ENCODE measurements around the gene CR2. TPM values are rescaled to one million over a fixed set of nuclear protein-coding genes. Genes with fewer than 3 reads are reported as not detected.

CR2 gene
- total RNA-seq, 1 experiment from 2014 or later = 1.8 TPM

DNA sequence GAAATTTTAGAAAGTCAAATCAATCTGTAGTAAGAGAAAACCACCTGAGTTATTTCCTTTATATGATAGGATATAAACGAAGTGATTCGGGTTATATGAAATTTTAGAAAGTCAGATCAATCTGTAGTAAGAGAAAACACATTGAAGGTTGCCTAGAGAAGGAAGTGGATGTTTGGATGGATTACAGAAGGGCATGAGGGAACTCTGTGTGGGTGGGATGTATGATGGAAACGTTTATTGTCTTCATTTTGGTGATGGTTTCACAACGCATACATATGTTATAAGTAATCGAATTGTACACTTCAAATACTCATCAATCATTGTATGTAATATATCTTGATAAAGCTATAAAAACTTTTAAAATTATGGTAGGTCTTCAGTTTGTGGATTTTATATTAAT, 46.9 kb downstream of the CR2 start:
- no peak overlapping the region for H3K56ac ChIP-seq (ENCODE audit: insufficient read length, low read depth, low read length)
- H3K27me3 ChIP-seq (ENCODE audit: insufficient read depth, low read length) = peaks cover 4% of the 10 kb centered on the region; the same call in 1 of the 2 replicates
- no peaks in the 10 kb centered on the region for H4K20me1 ChIP-seq (ENCODE audit: control insufficient read depth, insufficient read depth, insufficient read length)
- WGBS (ENCODE audit: extremely low coverage, insufficient read length, low lambda C conversion rate) = no CpG with 5 or more reads among the region's 5 CpGs
- no peak overlapping the region for H3K4ac ChIP-seq (ENCODE audit: low read depth, low read length)
- no peak overlapping the region for H3K4me3 Mint-ChIP-seq
- H3K9ac ChIP-seq (ENCODE audit: extremely low read depth, insufficient read length, low read length) = no peak overlapping the region
- H3K9me3 ChIP-seq (ENCODE audit: control insufficient read depth, low read depth, low read length) = no peaks in the 10 kb centered on the region
- H3K23me2 ChIP-seq (ENCODE audit: insufficient read length, low read depth, low read length, poor library complexity, severe bottlenecking) = peaks cover 4% of the 10 kb centered on the region
- no peak overlapping the region for H3K4me2 ChIP-seq (ENCODE audit: insufficient read depth, insufficient read length, low read length)
- no peak overlapping the region for H3K18ac ChIP-seq (ENCODE audit: insufficient read length, low read depth, low read length)
- no peak overlapping the region for H2BK120ac ChIP-seq (ENCODE audit: low read depth, low read length, poor library complexity, severe bottlenecking)
- H3K23ac ChIP-seq (ENCODE audit: insufficient read length, low read depth, low read length) = no peak overlapping the region
- H3T11ph ChIP-seq (ENCODE audit: low read length) = no peak overlapping the region
- no peak overlapping the region for H4K5ac ChIP-seq (ENCODE audit: insufficient read length, low read depth, low read length)
- H4K8ac ChIP-seq (replicated peaks; ENCODE audit: insufficient read length, low read depth, low read length) = no peak overlapping the region
- H3K79me2 ChIP-seq (ENCODE audit: insufficient read depth, low read length) = no peaks in the 10 kb centered on the region
- H3K27me3 Mint-ChIP-seq (ENCODE audit: low read depth) = peaks cover 35% of the 10 kb centered on the region
- no peak overlapping the region for H2BK20ac ChIP-seq (ENCODE audit: low read depth, low read length, poor library complexity, severe bottlenecking)
- DNase-seq = no peak
- no peak overlapping the region for H3K27ac ChIP-seq (ENCODE audit: insufficient read length, low read depth, low read length)
- H2BK5ac ChIP-seq (ENCODE audit: insufficient read length, low read length) = no peak overlapping the region
- no peak overlapping the region for H4K91ac ChIP-seq (ENCODE audit: insufficient read length, low read depth, low read length)
- H3K14ac ChIP-seq (ENCODE audit: insufficient read depth, low read length) = no peak overlapping the region
- H3K9me3 Mint-ChIP-seq = no peaks in the 10 kb centered on the region
- H2AFZ ChIP-seq (ENCODE audit: low read length) = no peak overlapping the region
- H3K4me1 Mint-ChIP-seq = peaks cover 3 to 4% of the 10 kb centered on the region in 2 experiments; a peak in 3 of 4 replicates
- H3K27ac Mint-ChIP-seq = no peak overlapping the region
- H2BK15ac ChIP-seq (ENCODE audit: low read depth, low read length) = no peak overlapping the region
- H3K4me1 ChIP-seq (ENCODE audit: insufficient read depth, low read length) = no peaks in the 10 kb centered on the region
- TF ChIP-seq CTCF (conservative IDR thresholded peaks at IDR 0.05) = no peak
- no peaks in the 10 kb centered on the region for H3K79me1 ChIP-seq (ENCODE audit: insufficient read depth, low read depth, low read length, poor library complexity, severe bottlenecking)
- H3K36me3 Mint-ChIP-seq (ENCODE audit: insufficient read depth in 1 of 3, low read depth in 3 of 3) = no peaks in the 10 kb centered on the region
- H2AK5ac ChIP-seq (ENCODE audit: insufficient read length, low read length) = no peak overlapping the region
- no peak overlapping the region for H2BK12ac ChIP-seq (ENCODE audit: insufficient read length, low read depth, low read length)

Data from H9 (cell line).